Common myeloid progenitor, CD34-positive (primary cell): ENCODE data around the gene CRAMP1.

Experiments used
- CTCF ChIA-PET: fragments of 350-600 bp; sonication (Branson Sonifier 250); formaldehyde crosslinking; loops from one replicate; lab custom pipeline; 2021; ENCODE audit warnings: antibody characterized with exemption; lab: Charles Lee
- POLR2A ChIA-PET: fragments of 350-600 bp; sonication (Branson Sonifier 250); formaldehyde crosslinking; loops from one replicate; lab custom pipeline; 2021; ENCODE audit warnings: antibody characterized with exemption; lab: Charles Lee
- DNase-seq, 3 donors: peaks; one replicate each; pipeline versions ENCODE4 v3.0.0 to v3.0.0-alpha.2; 2013
- H3K27ac ChIP-seq, 2 experiments: 1 replicate in 1 of 2; 2 replicates in 1 of 2; pipeline ENCODE4 v1.7.0; 2013; ENCODE audit warnings: inconsistent platforms in 2 of 2, low read length in 2 of 2, mild to moderate bottlenecking in 2 of 2, low read depth in 1 of 2, moderate library complexity in 1 of 2; ENCODE audit not compliant: severe bottlenecking in 2 of 2, insufficient read depth in 1 of 2, poor library complexity in 1 of 2
- H3K27me3 ChIP-seq, 5 experiments: replicated peaks in 2 of 5; 1 replicate in 3 of 5; 2 replicates in 2 of 5; pipeline versions ENCODE4 v1.6.1 to v1.7.0; 2013; ENCODE audit warnings: low read length in 4 of 5, mild to moderate bottlenecking in 2 of 5, moderate library complexity in 2 of 5, inconsistent platforms in 1 of 5; ENCODE audit not compliant: insufficient read depth in 5 of 5, control insufficient read depth in 4 of 5
- H3K36me3 ChIP-seq, 4 experiments: 1 replicate in 2 of 4; 2 replicates in 2 of 4; pipeline versions ENCODE4 v1.6.1 to v1.7.0; 2013; ENCODE audit warnings: low read length in 3 of 4, control low read depth in 1 of 4, mild to moderate bottlenecking in 1 of 4; ENCODE audit not compliant: control insufficient read depth in 4 of 4, insufficient read depth in 4 of 4
- H3K4me1 ChIP-seq, 4 experiments: 1 replicate in 3 of 4; 2 replicates in 1 of 4; pipeline versions ENCODE4 v1.6.1 to v1.7.1; 2013; ENCODE audit warnings: low read length in 3 of 4, mild to moderate bottlenecking in 3 of 4, control low read depth in 1 of 4, inconsistent platforms in 1 of 4, moderate library complexity in 1 of 4; ENCODE audit not compliant: control insufficient read depth in 4 of 4, insufficient read depth in 4 of 4; ENCODE audit errors: control extremely low read depth in 1 of 4
- H3K4me3 ChIP-seq, 7 experiments: 1 replicate in 4 of 7; 2 replicates in 3 of 7; pipeline versions ENCODE4 v1.5.1 to v1.7.0; 2013; ENCODE audit warnings: mild to moderate bottlenecking in 7 of 7, low read length in 6 of 7, moderate library complexity in 6 of 7, inconsistent platforms in 2 of 7, low read depth in 2 of 7, control low read depth in 1 of 7; ENCODE audit not compliant: insufficient read depth in 4 of 7, control insufficient read depth in 1 of 7; ENCODE audit errors: extremely low read depth in 1 of 7
- H3K9me3 ChIP-seq, 5 experiments: 1 replicate in 4 of 5; 2 replicates in 1 of 5; pipeline versions ENCODE4 v1.6.1 to v1.7.1; 2013; ENCODE audit warnings: low read length in 4 of 5, mild to moderate bottlenecking in 2 of 5, inconsistent platforms in 1 of 5, low read depth in 1 of 5, moderate library complexity in 1 of 5; ENCODE audit not compliant: control insufficient read depth in 4 of 5, insufficient read depth in 2 of 5; ENCODE audit errors: control extremely low read depth in 1 of 5
- WGBS: methylation state at CpG from one replicate; pipeline ENCODE4 v1.1.5; 2013; ENCODE audit not compliant: insufficient coverage; 5-methylcytosine and 5-hydroxymethylcytosine counted together

Gene CRAMP1

DNA sequence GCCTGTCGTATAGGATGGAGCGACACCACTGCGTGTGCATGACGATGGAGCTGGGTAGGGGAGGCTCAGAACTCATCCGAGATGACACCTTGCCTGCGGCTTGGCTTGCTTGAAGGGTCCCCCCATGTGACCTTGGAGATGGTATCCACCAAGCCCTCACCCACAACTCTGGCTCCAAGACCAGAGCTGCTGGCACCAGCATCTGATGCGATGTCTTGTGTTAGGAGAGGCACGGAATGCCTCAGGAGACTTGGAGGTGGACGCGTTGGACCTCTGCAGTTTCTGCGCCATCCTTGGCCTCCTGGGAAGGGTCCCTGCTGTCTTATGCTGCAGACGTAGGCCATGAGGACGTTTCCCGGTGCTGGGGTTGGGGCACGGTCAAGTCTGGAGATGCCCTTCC, 7.8 kb downstream of the CRAMP1 start:
- H3K4me3 ChIP-seq, result no peak overlapping the region
- CTCF ChIA-PET, result no interaction called here
- H3K4me1 ChIP-seq, result peaks cover 2 to 15% (median 9%) of the 10 kb centered on the region in 4 experiments
- peaks cover 6 to 74% (median 50%) of the 10 kb centered on the region in 4 experiments for H3K36me3 ChIP-seq
- H3K27ac ChIP-seq, result no peak overlapping the region
- DNase-seq, result no peak
- H3K27me3 ChIP-seq, result no peaks in the 10 kb centered on the region
- POLR2A ChIA-PET, result no interaction called here
- no peaks in the 10 kb centered on the region for H3K9me3 ChIP-seq
- 98% methylated on average over 10 of the region's 15 CpGs for WGBS

DNA sequence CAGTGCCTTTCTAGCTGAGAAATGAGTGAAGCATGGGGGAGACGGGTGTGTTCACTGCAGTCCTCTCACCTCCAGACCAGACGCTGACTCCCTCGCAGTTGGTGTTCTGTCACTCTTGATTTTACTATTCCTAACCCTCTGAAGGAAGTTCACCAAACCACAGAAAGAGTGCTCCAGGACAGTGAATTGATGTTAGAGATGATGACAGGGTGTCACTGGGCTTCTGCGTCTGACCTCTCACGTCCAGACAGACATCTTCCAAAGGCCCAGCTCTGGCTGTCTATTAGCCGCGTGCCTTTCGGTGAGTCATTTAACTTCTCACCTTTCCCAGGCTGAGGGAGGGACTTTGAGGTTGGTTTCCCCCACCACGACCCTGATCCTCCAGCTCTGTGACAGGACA, 8.2 kb downstream of the CRAMP1 start:
- Histone ChIP-seq H3K4me1 (peaks cover 2 to 11% (median 6%) of the 10 kb centered on the region in 4 experiments), H3K36me3 (peaks cover 6 to 78% (median 50%) of the 10 kb centered on the region in 4 experiments), H3K27ac (no peak overlapping the region), H3K4me3 (no peak overlapping the region), H3K27me3 (no peaks in the 10 kb centered on the region), H3K9me3 (no peaks in the 10 kb centered on the region)
- 94% methylated on average over 6 of the region's 9 CpGs for WGBS
- ChIA-PET POLR2A (no interaction called here), CTCF (interaction anchor here (0.7 to 0.8 kb wide), 2 partner anchors 13 to 47 kb away, joined by 3 read pairs; no protein-coding TSS in a partner anchor)
- DNase-seq, result no peak

GRCh38 chr16:1621851-1622250, 9.7 kb downstream of the CRAMP1 start:
- CTCF ChIA-PET, result no interaction called here
- Histone ChIP-seq H3K9me3 (no peaks in the 10 kb centered on the region), H3K27me3 (no peaks in the 10 kb centered on the region), H3K27ac (no peak overlapping the region), H3K4me1 (no peaks in the 10 kb centered on the region), H3K36me3 (peaks cover 12 to 81% (median 58%) of the 10 kb centered on the region in 4 experiments), H3K4me3 (no peak overlapping the region)
- no peak for DNase-seq
- POLR2A ChIA-PET, result no interaction called here
- WGBS, result 92% methylated on average over 7 of the region's 7 CpGs

GRCh38 chr16:1626327-1626726, 14.2 kb downstream of the CRAMP1 start:
- H3K27me3 ChIP-seq, result no peaks in the 10 kb centered on the region
- ChIA-PET POLR2A (no interaction called here), CTCF (interaction anchor here (0.5 kb wide), 1 partner anchor 27 kb away, joined by 5 read pairs; no protein-coding TSS in a partner anchor)
- H3K27ac ChIP-seq, result no peak overlapping the region
- peaks cover 9 to 78% (median 61%) of the 10 kb centered on the region in 4 experiments for H3K36me3 ChIP-seq
- no peak for DNase-seq
- no peak overlapping the region for H3K4me3 ChIP-seq
- no peaks in the 10 kb centered on the region for H3K9me3 ChIP-seq
- WGBS, result 92% methylated on average over 4 of the region's 6 CpGs
- H3K4me1 ChIP-seq, result no peaks in the 10 kb centered on the region

DNA sequence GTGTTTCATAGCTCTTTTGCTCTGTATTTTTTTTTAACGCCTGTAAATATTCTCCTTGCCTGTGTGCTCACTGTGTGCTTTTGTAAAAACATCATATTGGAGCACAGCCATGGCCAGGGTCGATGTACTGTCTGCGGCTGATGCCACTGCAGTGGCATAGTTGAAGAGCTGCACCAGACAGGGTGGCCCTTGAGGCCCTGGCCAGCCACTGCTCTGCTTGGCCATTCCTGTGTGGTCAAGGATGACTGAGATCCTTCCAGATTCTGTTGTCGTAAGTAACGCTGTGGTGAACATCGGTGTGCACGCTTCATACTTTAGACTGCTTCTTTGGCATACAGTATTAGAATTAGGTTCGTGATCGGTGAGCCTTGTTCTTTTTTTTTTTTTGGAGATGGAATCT, 14.6 kb downstream of the CRAMP1 start:
- WGBS, result 96% methylated on average over 5 of the region's 9 CpGs
- POLR2A ChIA-PET, result no interaction called here
- CTCF ChIA-PET, result interaction anchor here (1.0 kb wide), 1 partner anchor 12 kb away, joined by 3 read pairs; no protein-coding TSS in a partner anchor
- no peaks in the 10 kb centered on the region for H3K4me1 ChIP-seq
- H3K36me3 ChIP-seq, result peaks cover 9 to 78% (median 63%) of the 10 kb centered on the region in 4 experiments
- no peak overlapping the region for H3K27ac ChIP-seq
- no peak overlapping the region for H3K4me3 ChIP-seq
- no peak for DNase-seq
- no peaks in the 10 kb centered on the region for H3K27me3 ChIP-seq
- H3K9me3 ChIP-seq, result no peaks in the 10 kb centered on the region

- Histone ChIP-seq H3K36me3 (peaks cover 15 to 93% (median 78%) of the 10 kb centered on the region in 4 experiments), H3K4me3 (no peak overlapping the region), H3K27me3 (no peaks in the 10 kb centered on the region), H3K27ac (no peak overlapping the region), H3K4me1 (no peaks in the 10 kb centered on the region), H3K9me3 (no peaks in the 10 kb centered on the region)
- CTCF ChIA-PET, result interaction anchor here (1.2 kb wide), 1 partner anchor 14 kb away, joined by 3 read pairs; no protein-coding TSS in a partner anchor
- DNase-seq, result no peak
- WGBS, result 99% methylated on average over 19 of the region's 20 CpGs
- POLR2A ChIA-PET, result no interaction called here
These were observed 18.5 kb downstream of the CRAMP1 start for GRCh38 chr16:1630450-1631213.

DNA sequence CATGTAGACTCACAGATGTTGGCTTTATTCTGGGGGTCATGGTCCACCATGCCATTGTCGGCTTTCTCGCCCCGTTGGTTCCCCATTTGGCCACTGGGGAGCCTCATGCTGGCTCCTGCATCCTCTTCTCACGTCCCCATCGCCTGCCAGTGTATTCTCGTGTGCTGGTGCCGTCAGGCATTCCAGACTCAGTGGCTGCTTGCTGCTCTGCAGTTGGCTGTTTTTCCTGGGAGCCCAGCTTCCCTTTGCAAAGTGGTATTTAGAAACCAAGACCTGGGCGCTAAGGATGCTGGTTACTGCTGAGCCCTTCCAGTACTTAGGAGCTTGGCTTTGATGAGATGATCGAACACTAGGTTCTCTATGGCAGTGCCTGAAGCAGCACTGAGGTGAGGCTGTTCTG, 19.1 kb downstream of the CRAMP1 start:
- ChIA-PET POLR2A (no interaction called here), CTCF (interaction anchor here (1.2 kb wide), 1 partner anchor 15 kb away, joined by 3 read pairs; no protein-coding TSS in a partner anchor)
- Histone ChIP-seq H3K4me3 (no peak overlapping the region), H3K36me3 (peaks cover 13 to 91% (median 75%) of the 10 kb centered on the region in 4 experiments), H3K4me1 (no peaks in the 10 kb centered on the region), H3K27me3 (no peaks in the 10 kb centered on the region), H3K27ac (no peak overlapping the region), H3K9me3 (no peaks in the 10 kb centered on the region)
- WGBS, result 95% methylated on average over 7 of the region's 9 CpGs
- DNase-seq, result no peak
